NCI-H82 treated with DMSO at 0.1 percent for 48 hours (cell line): Measurements from ENCODE around the gene EHD3.

Experiments
- DNase-seq: peaks from one replicate; lab custom pipeline; 2025; ENCODE audit not compliant: unreplicated experiment; lab: John Stamatoyannopoulos, UW

The EHD3 gene

GRCh38 chr2:31235504-31235902 is 1.6 kb downstream of the EHD3 start:
- no peak for DNase-seq

DNA sequence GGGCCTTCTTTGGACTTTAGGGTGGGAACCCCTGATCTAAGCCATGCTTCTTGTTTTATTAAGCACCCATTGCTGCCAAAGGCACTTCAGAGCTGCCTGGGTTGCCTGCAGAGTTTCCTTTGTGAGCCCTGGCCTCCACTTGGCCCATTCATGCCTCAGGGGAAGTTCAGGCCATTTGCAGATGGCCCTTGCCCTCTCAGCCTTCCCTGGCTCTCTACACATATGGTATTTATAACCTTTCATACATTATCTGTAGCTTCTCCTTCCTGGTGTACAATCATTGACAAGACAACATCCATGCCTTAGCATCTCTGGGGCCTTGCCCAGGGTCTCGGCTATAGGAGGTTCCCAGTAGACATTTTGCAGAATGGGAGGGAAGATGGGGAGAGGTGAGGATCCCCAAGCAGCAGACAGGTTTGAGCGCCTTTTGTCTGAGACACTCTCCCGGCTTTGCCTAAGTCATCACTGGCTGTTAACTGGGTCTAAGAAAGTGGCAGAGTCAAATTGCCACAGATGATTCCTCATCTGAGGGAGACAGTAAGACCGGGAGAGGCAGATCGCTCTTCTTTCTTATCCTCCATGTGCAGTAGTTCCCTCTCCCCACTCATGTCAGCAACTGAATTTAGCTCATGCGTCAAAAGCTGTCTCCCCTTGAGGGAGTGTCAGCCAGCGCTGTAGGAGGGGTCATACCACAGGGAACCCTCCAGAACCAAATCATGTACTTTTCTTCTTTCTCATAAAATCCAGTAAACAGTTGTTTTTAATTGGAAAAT is 2.7 kb downstream of the EHD3 start:
- no peak for DNase-seq

GRCh38 chr2:31237348-31238017 is 3.5 kb downstream of the EHD3 start:
- no peak for DNase-seq

DNA sequence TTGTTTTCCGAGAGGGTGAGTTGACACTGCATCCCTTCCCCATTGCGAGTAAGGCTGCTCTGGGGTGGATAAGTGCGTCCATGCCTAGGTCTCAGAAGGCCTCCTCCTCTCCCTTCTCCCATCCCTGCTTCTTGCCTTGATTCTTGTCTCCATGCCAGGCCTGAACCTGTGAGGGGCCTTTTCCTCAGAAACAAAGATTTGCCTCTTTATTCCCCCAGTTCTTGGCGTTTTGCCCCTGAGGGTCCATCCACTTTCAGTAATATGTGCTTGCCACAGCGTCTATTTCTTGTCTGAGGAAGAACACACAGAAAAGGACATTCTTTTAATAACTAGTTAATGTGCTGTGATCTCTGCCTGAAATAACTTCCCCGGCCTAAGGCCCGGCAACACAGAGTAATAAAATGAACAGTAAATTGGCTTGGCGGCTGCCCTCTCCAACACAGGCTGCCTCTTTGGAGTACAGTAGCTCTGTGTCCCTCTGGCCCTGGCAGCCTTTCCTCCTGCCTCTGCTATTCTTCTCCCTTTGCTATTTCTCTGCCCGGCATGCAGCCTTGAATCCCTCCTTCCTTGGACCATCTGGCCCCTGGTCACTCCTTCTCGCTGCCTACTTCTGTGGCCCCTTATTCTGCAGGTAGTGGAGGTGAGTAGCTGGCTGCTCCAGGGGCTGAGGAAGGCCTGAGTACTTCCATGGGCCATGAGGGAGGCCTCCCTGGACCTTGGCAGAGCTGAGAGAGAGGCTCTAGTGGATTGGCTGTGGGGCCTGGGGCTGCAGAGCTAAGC is 4.4 kb downstream of the EHD3 start:
- DNase-seq: no peak

- no peak for DNase-seq
Measured at GRCh38 chr2:31238906-31239592, 5.1 kb downstream of the EHD3 start.

GRCh38 chr2:31239593-31240177 is 5.7 kb downstream of the EHD3 start:
- no peak for DNase-seq

DNA sequence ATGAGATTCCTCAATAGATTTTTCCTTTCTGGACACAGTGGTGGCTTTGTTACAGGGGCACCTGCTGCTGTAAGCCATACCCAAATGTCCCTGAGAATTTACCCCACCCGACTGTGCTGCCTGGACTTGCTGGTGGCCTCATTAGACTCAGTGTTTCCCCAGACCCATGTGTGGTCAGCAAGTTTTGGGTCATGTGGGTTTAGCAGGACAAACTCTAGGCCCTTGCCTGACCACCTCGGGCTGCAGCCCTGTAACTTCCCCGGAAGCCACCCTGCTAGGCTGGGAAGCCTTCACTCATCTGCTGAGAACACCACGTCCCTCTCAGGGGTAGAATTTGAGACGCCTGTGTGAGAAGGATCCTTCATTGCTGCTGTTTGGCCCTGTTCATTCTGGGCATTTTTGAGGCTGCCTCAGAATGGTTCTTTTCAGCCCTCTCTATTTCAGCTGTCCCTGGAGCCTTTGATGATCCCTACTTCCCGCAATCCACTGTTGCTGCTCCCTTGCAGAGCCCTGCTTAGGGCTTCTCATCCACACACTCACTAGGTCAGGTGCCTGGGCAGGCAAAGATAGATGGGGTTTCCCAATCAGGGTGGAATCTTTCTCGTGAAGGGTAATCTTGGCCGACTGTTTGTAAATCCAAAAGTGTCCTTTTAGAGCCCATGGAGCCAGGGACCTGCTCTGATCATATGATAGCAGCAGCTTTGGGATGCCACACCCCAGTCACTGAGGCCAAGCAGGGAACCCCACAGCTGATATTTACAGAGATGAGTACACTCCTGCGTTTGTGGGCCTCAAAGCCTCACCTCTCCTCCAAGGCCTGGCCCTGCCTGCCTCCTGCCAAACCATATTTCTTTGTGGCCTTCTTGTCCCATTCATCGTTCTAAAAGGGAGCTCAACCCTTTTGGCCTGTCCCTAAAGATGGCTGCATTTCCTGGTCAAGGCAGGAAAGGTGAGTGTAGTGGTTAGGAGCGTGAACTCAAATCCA is 6.7 kb downstream of the EHD3 start:
- DNase-seq: no peak

DNA sequence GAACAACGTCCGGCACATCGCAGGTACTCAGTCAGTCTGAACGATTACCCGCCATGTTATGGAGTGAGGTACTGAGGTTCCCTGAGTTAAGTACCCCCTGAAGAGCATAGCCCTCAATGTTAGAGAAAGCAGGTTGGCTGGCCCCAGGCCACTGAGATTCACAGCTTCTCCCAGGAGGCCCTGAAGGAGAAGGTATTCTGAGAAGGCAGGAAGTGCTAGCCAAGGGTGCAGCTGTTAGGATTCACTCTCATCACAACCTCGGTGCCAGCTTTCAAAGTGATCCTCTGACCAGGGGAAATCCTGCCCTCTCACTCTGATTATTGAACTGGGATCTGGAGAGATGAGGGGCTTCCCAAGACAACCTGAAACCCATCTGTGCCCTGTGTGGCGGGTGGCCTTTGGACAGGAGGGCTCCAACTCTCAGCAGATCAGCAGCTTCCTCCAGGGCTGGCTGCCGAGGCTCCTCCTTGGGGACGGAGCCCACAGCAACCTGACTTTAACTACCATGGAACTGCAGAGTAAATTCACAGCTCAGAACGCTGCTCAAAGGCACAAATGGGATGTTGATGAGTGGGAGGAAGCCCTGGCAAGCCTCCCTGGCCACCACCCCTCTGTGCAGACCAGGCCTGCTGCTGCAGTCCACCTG is 7.8 kb downstream of the EHD3 start:
- no peak for DNase-seq

DNA sequence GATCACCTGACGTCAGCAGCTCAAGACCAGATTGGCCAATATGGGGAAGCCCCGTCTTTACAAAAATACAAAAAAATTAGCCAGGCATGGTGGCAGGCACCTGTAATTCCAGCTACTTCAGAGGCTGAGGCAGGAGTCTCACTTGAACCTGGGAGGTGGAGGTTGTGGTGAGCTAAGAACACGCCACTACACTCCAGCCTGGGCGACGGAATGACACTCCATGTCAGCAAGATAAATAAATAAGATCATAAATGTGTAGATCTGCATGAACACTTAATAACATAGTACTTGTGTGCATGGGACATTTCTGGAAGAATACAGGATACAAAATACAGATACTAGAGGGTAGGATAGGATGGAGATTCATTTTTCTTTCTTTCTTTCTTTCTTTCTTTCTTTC is 9.1 kb downstream of the EHD3 start:
- DNase-seq: no peak

GRCh38 chr2:31244101-31244500 is 10.1 kb downstream of the EHD3 start:
- DNase-seq: no peak

- no peak for DNase-seq
Measured at GRCh38 chr2:31246184-31246852, 12.4 kb downstream of the EHD3 start.

DNA sequence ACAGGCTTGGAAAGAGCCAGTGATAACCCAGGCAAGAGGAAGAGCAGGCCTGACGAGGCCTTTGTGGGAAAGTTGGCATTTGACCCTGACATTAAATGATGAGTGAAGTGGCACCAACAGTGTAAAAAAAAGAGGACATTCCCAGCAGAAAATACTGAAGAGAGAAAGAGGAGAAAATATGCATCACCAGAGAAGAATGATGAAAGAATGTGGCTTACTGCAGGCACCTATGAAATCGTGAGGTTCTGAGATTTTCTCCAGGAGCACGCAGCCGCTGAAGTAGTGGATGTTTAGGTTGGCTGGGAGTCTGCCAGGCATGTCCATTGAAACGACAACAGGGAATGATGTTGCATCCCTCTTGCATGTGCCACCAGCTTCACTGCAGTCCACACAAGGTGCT is 13.8 kb downstream of the EHD3 start:
- DNase-seq: no peak

- no peak for DNase-seq
Measured at GRCh38 chr2:31248139-31248538, 14.2 kb downstream of the EHD3 start.

- no peak for DNase-seq
Measured at GRCh38 chr2:31249009-31249690, 15.2 kb downstream of the EHD3 start.

DNA sequence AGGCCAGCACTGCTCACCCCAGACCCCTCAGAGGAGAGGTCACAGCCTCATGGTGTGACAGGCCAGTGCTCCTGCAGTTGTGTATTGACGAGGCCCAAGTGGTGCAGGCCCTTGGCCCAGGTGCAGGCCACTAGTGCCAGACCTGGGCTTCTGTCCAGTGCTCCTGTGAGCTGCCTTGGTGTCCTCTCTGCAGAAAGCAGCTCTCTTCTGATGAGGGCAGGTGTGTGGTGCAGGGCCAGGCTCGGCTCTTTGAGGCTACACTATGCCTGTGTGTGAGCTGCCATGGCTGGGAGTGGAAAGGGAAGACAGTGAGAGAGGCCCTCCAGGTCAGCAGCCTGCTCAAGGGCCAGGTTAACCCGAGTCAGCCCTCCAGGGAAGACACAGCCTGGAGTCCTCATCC is 17.1 kb downstream of the EHD3 start:
- no peak for DNase-seq

DNA sequence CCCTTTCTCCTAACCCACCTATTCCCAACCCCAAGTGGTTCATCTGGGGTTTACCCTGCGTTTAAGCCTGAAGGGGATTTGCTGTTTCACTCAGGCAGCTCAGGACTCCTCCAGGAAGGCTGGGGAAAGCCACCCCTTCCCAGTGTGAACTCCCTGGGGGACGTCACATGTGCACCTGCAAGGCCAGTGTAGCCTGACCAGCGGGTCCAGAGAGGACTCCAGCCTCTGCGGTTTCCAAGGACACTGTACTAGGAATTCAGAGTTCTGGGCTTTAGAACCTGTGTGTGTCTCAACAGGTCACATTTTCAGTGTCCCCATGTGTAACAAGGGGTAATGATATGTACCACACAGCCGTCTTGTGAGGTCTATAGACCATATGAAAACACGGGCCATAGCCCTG is 17.9 kb downstream of the EHD3 start:
- no peak for DNase-seq

DNA sequence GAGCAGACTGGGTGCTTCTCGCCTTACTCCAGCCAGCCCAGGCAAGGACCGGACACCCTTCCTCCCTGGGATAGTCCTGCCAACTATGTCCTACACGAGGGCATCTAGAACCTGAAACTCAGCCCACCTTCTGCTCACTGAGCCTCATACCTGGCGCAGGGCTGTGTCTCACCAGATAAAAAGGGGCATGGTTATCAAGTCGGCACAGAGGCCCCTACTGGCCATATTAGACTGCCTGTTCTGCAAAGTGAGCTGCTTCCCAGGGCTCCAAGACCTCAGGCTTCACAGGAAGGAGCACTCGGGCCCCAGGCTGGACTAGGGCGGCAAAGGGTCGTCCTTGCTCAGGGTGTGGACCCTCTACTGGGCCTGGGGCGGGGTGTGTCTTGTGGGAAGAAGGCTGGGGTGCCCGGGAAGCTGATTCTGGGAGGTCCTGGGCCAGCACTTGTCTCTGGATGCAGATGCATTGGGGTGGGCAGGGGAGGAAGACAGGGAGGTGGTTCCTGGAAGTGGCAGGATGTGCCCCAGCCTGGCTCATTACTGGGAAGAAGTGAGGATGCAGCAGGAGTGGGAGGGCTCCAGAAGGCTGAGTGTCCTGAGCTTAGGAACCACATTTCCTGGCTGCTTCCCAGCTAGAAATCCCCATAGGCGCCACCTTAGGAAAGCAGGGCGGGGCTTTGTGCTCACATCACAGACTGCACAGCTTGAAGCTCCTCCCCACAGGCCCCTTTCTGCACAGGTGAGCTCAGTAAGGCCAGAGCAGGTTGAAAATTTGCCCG is 19.6 kb downstream of the EHD3 start:
- DNase-seq: peak; percentile 4
